MM.1S (cell line): ENCODE data around the gene MCF2L2.

Experiments
- DNase-seq: peaks from one replicate; pipeline ENCODE4 v3.0.0-alpha.2; 2015
- H2AFZ ChIP-seq: fragments of 300-600 bp; sonication (generic); 2 replicates; pipeline ENCODE4 v1.6.0; 2016; ENCODE audit warnings: antibody characterized with exemption, low read length
- H3F3A ChIP-seq: fragments of 300-600 bp; sonication (generic); 2 replicates; pipeline ENCODE4 v1.6.1; 2016; ENCODE audit warnings: mild to moderate bottlenecking, antibody characterized with exemption, low read length, moderate library complexity, mixed read lengths; ENCODE audit not compliant: insufficient read depth
- H3K27ac ChIP-seq: fragments of 300-600 bp; sonication (generic); 2 replicates; pipeline ENCODE4 v1.5.1; 2016; ENCODE audit warnings: mild to moderate bottlenecking, low read length
- H3K27me3 ChIP-seq: fragments of 300-600 bp; sonication (generic); replicated peaks from 2 replicates; pipeline ENCODE4 v1.6.0; 2016; ENCODE audit warnings: low read length; ENCODE audit not compliant: insufficient read depth
- H3K36me3 ChIP-seq: fragments of 300-600 bp; sonication (generic); replicated peaks from 2 replicates; pipeline ENCODE4 v1.6.1; 2016; ENCODE audit warnings: mild to moderate bottlenecking, low read length, mixed read lengths; ENCODE audit not compliant: insufficient read depth
- H3K4me1 ChIP-seq: fragments of 300-600 bp; sonication (generic); 2 replicates; pipeline ENCODE4 v1.6.1; 2016; ENCODE audit warnings: low read length, mixed read lengths
- H3K4me2 ChIP-seq: fragments of 300-600 bp; sonication (generic); 2 replicates; pipeline ENCODE4 v1.6.0; 2016; ENCODE audit warnings: low read depth, low read length
- H3K4me3 ChIP-seq: fragments of 300-600 bp; sonication (generic); 2 replicates; pipeline ENCODE4 v1.5.1; 2016; ENCODE audit warnings: low read length, mixed read lengths
- H3K79me2 ChIP-seq: fragments of 300-600 bp; sonication (generic); 2 replicates; pipeline ENCODE4 v1.6.1; 2016; ENCODE audit warnings: mixed run types, low read length, mixed read lengths
- H3K9ac ChIP-seq: fragments of 300-600 bp; sonication (generic); 2 replicates; pipeline ENCODE4 v1.6.1; 2016; ENCODE audit warnings: low read length, mixed read lengths
- H3K9me2 ChIP-seq: fragments of 300-600 bp; sonication (generic); replicated peaks from 2 replicates; pipeline ENCODE4 v1.6.1; 2016; ENCODE audit warnings: mild to moderate bottlenecking, low read length, mixed read lengths; ENCODE audit not compliant: insufficient read depth
- H3K9me3 ChIP-seq: fragments of 300-600 bp; sonication (generic); replicated peaks from 2 replicates; pipeline ENCODE4 v1.6.1; 2016; ENCODE audit warnings: mild to moderate bottlenecking, low read length, mixed read lengths; ENCODE audit not compliant: insufficient read depth
- H4K20me1 ChIP-seq: fragments of 300-600 bp; sonication (generic); 2 replicates; pipeline ENCODE4 v1.6.1; 2016; ENCODE audit warnings: mild to moderate bottlenecking, low read length, moderate library complexity, mixed read lengths; ENCODE audit not compliant: insufficient read depth
- EZH2 ChIP-seq: fragments of 300-600 bp; sonication (generic); optimal IDR thresholded peaks from 2 replicates; pipeline ENCODE3; 2017; ENCODE audit warnings: low read depth, mild to moderate bottlenecking, antibody characterized with exemption, low read length, mixed read lengths
- EZH2phosphoT487 ChIP-seq: fragments of 300-600 bp; sonication (generic); IDR thresholded peaks from 2 replicates; pipeline ENCODE4 v1.6.1; 2018; ENCODE audit warnings: antibody characterized with exemption, low read length
- TF ChIP-seq, protein P1 (sequence below): fragments of 300-600 bp; sonication (generic); IDR thresholded peaks from 2 replicates; pipeline ENCODE4 v1.5.1; 2016; ENCODE audit warnings: antibody characterized with exemption, low read length, mixed read lengths

The MCF2L2 gene

DNA sequence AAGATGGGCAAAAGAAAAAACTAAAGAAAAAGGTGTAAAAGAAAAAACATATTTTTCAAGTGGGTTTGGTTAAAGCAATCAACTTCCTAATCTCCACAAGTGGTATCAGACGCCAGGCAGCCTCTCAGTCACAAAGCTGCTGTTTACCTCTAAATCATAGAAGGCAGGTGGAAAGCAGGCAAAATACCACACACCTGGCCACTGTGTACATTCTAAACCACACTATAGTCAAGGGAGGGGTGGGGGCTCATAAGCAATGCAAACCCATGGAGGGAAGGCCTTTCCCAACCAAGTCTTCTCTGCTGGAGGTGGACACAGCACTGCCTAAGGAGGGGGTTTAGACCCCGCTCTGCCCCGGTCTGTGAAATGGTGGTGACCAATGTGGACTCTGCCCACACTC, 50.4 kb downstream of the MCF2L2 start:
- peaks cover 24% of the 10 kb centered on the region for H3K4me1 ChIP-seq
- no peaks in the 10 kb centered on the region for H3K9me2 ChIP-seq
- peak overlapping the region; percentile 35; the same call in 1 of the 2 replicates for H3K4me2 ChIP-seq
- peak overlapping the region; percentile 30; the same call in 1 of the 2 replicates for H3K27ac ChIP-seq
- H4K20me1 ChIP-seq: no peaks in the 10 kb centered on the region
- H3F3A ChIP-seq: peaks cover 12% of the 10 kb centered on the region
- H3K36me3 ChIP-seq: no peaks in the 10 kb centered on the region
- no peak for TF ChIP-seq EZH2phosphoT487
- TF ChIP-seq, protein P1, sequence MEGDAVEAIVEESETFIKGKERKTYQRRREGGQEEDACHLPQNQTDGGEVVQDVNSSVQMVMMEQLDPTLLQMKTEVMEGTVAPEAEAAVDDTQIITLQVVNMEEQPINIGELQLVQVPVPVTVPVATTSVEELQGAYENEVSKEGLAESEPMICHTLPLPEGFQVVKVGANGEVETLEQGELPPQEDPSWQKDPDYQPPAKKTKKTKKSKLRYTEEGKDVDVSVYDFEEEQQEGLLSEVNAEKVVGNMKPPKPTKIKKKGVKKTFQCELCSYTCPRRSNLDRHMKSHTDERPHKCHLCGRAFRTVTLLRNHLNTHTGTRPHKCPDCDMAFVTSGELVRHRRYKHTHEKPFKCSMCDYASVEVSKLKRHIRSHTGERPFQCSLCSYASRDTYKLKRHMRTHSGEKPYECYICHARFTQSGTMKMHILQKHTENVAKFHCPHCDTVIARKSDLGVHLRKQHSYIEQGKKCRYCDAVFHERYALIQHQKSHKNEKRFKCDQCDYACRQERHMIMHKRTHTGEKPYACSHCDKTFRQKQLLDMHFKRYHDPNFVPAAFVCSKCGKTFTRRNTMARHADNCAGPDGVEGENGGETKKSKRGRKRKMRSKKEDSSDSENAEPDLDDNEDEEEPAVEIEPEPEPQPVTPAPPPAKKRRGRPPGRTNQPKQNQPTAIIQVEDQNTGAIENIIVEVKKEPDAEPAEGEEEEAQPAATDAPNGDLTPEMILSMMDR: no peak
- TF ChIP-seq EZH2: no peak
- DNase-seq: no peak
- no peaks in the 10 kb centered on the region for H3K9me3 ChIP-seq
- no peak overlapping the region for H2AFZ ChIP-seq
- H3K27me3 ChIP-seq: no peaks in the 10 kb centered on the region
- H3K9ac ChIP-seq: no peak overlapping the region
- no peaks in the 10 kb centered on the region for H3K79me2 ChIP-seq
- H3K4me3 ChIP-seq: no peak overlapping the region

DNA sequence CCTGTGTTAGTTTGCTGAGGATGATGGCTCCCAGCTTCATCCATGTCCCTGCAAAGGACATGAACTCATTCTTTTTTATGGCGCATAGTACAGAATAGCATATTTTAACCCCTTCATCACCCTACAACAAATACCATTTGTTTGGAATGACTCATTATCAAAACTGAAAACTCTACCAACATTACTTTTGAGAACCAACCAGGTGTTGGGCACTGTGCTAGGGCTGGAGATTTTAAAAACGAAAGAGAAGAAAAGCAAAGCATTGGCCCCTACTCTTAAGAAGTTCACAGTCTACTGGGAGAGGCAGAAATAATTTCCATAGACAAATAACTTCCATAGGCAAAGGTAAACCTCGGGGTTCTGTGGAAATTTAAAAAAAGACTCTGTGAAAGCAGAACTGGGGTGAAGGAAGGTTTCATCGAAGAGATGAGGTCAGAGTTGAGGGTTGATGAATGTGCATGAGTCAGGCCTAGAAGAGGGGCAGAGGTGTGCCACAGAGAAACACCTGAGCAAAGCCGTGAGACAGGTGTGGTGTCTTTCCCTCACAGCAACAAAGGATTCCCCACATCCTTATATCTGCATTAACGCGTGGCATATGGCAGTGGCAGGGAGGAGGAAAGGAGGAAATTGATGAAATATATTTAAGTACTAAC, 51.0 kb downstream of the MCF2L2 start:
- Histone ChIP-seq H3K36me3 (no peaks in the 10 kb centered on the region), H3K9ac (no peak overlapping the region; the same call in 1 of the 2 replicates), H3K27me3 (no peaks in the 10 kb centered on the region), H3K4me3 (no peak overlapping the region), H2AFZ (no peak overlapping the region), H3K4me2 (peak overlapping the region; percentile 35; the same call in 1 of the 2 replicates), H3K9me2 (no peaks in the 10 kb centered on the region), H4K20me1 (no peaks in the 10 kb centered on the region), H3K4me1 (peaks cover 24% of the 10 kb centered on the region), H3K27ac (peak overlapping the region; percentile 30; the same call in 1 of the 2 replicates), H3K79me2 (no peaks in the 10 kb centered on the region), H3F3A (peaks cover 12% of the 10 kb centered on the region), H3K9me3 (no peaks in the 10 kb centered on the region)
- TF ChIP-seq EZH2: no peak
- TF ChIP-seq, protein P1: no peak
- TF ChIP-seq EZH2phosphoT487: no peak
- peak; percentile 47 for DNase-seq

GRCh38 chr3:183375787-183376186, 52.6 kb downstream of the MCF2L2 start:
- no peaks in the 10 kb centered on the region for H4K20me1 ChIP-seq
- H3K4me3 ChIP-seq: no peak overlapping the region
- peaks cover 12% of the 10 kb centered on the region; the same call in 1 of the 2 replicates for H3F3A ChIP-seq
- no peak for TF ChIP-seq EZH2phosphoT487
- no peak for TF ChIP-seq EZH2
- TF ChIP-seq, protein P1: no peak
- H3K9me2 ChIP-seq: no peaks in the 10 kb centered on the region
- peaks cover 11% of the 10 kb centered on the region for H3K4me1 ChIP-seq
- H3K27me3 ChIP-seq: no peaks in the 10 kb centered on the region
- no peaks in the 10 kb centered on the region for H3K36me3 ChIP-seq
- no peak overlapping the region for H3K4me2 ChIP-seq
- H2AFZ ChIP-seq: no peak overlapping the region
- no peak overlapping the region for H3K27ac ChIP-seq
- H3K79me2 ChIP-seq: no peaks in the 10 kb centered on the region
- no peak for DNase-seq
- no peaks in the 10 kb centered on the region for H3K9me3 ChIP-seq
- H3K9ac ChIP-seq: no peak overlapping the region
